HEK293T (cell line): ENCODE results near the gene UBE2L3.
"Not testable (repeated sequence)": the region's sequence is repeated elsewhere in the genome, so short reads cannot be mapped to it uniquely, and the experiment has no call there.

ENCODE experiments used
- CTCF ChIA-PET: fragments of 350-600 bp; formaldehyde crosslinking; extraction: SDS; loops from one replicate; lab custom pipeline; 2021; ENCODE audit warnings: antibody characterized with exemption, inconsistent platforms; lab: Yijun Ruan, JAX
- POLR2A ChIA-PET: fragments of 350-600 bp; formaldehyde crosslinking; extraction: SDS; loops from one replicate; lab custom pipeline; 2020; ENCODE audit warnings: antibody characterized with exemption, inconsistent platforms; lab: Yijun Ruan, JAX
- DNase-seq: peaks from one replicate; pipeline ENCODE4 v3.0.0; 2012; ENCODE audit warnings: mixed read lengths; ENCODE audit errors: extremely low spot score
- ARNT ChIP-seq: fragments of 450-650 bp; IDR thresholded peaks from 2 replicates; pipeline ENCODE4 v1.6.1; 2017; ENCODE audit warnings: mild to moderate bottlenecking
- BHLHE40 ChIP-seq: fragments of 450-650 bp; IDR thresholded peaks from 2 replicates; pipeline ENCODE4 v1.6.1; 2016; ENCODE audit warnings: mild to moderate bottlenecking, moderate library complexity, borderline replicate concordance
- CTBP1 ChIP-seq: fragments of 450-650 bp; IDR thresholded peaks from 2 replicates; pipeline ENCODE4 v1.6.1; 2016; ENCODE audit warnings: borderline replicate concordance
- ELF4 ChIP-seq: fragments of 450-650 bp; IDR thresholded peaks from 2 replicates; pipeline ENCODE4 v1.6.1; 2017; ENCODE audit warnings: antibody characterized with exemption
- FOXA1 ChIP-seq: fragments of 450-650 bp; IDR thresholded peaks from 2 replicates; pipeline ENCODE4 v1.6.1; 2016; ENCODE audit warnings: mild to moderate bottlenecking
- FOXK2 ChIP-seq: fragments of 450-650 bp; IDR thresholded peaks from 2 replicates; pipeline ENCODE4 v1.6.1; 2016; ENCODE audit warnings: mild to moderate bottlenecking
- FOXM1 ChIP-seq: fragments of 450-650 bp; IDR thresholded peaks from 2 replicates; pipeline ENCODE4 v1.6.1; 2017; ENCODE audit warnings: mild to moderate bottlenecking, borderline replicate concordance
- L3MBTL2 ChIP-seq: fragments of 450-650 bp; conservative IDR thresholded peaks from 2 replicates; pipeline ENCODE4 v1.6.1; 2016; ENCODE audit warnings: mild to moderate bottlenecking
- NFRKB ChIP-seq: fragments of 450-650 bp; IDR thresholded peaks from 2 replicates; pipeline ENCODE4 v1.6.1; 2016; ENCODE audit warnings: mild to moderate bottlenecking, moderate library complexity
- SP1 ChIP-seq: fragments of 450-650 bp; IDR thresholded peaks from 2 replicates; pipeline ENCODE4 v1.6.1; 2017
- SUZ12 ChIP-seq: fragments of 450-650 bp; IDR thresholded peaks from 2 replicates; pipeline ENCODE4 v1.6.1; 2016; ENCODE audit warnings: mild to moderate bottlenecking
- TARDBP ChIP-seq: fragments of 450-650 bp; IDR thresholded peaks from 2 replicates; pipeline ENCODE4 v1.6.1; 2016
- ZNF384 ChIP-seq: fragments of 450-650 bp; IDR thresholded peaks from 2 replicates; pipeline ENCODE4 v1.6.1; 2016
- TF ChIP-seq, protein P1 (sequence below): fragments of 450-650 bp; IDR thresholded peaks from 2 replicates; pipeline ENCODE4 v1.6.1; 2016

UBE2L3 gene

DNA sequence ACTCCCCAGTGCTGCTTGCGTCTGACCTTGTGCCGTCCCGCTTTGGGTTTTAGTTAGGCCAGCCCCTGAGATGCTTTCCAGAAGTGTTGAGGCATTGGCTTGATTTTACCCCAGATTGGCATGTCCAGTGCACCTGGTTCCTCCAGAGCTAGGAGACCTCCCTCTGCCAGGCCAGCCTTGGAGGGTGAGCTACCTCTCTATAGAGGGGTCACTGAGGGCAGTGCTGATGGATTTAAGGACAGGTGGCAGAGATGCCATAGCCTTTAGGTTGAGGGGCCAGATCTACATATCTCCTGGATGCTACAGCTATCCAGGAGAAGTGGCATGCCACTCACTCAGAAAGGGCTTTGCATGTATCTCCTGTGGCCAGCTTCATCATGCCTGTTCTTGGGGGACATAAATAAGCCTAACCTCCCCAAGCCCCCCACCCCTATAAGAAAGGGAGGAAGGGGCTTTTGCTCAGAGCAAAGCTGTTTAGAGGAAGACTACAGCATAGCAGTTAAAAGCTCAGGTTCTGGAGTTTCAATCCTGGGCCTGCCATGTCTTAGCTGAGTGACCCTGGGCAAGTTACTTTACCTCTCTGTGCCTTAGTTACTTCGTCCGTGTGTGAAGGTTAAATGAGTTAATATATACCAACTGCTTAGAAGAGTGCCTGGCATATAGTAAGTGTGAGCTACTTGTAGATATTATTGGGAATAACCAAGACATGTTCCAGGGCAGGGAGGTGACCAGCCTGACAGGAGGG is 6.4 kb downstream of the UBE2L3 start:
- TF ChIP-seq FOXM1 (no peak), ZNF384 (no peak), ARNT (no peak), L3MBTL2 (no peak)
- CTCF ChIA-PET, result interaction anchor here (0.5 to 1.3 kb wide), 4 partner anchors 20 to 474 kb away, joined by 3 to 5 read pairs (median 4); partner anchors contain the start of gene SDF2L1
- POLR2A ChIA-PET, result interaction anchor here (0.6 kb wide), 1 partner anchor 84 kb away, joined by 3 read pairs; no protein-coding TSS in a partner anchor

GRCh38 chr22:21579474-21579851 is 11.9 kb downstream of the UBE2L3 start:
- CTCF ChIA-PET, result interaction anchor here (0.6 to 1.1 kb wide), 2 partner anchors 14 to 50 kb away, joined by 3 read pairs; no protein-coding TSS in a partner anchor
- TF ChIP-seq BHLHE40 (no peak), FOXK2 (no peak), ZNF384 (no peak), CTBP1 (no peak), NFRKB (no peak)
- TF ChIP-seq, protein P1, sequence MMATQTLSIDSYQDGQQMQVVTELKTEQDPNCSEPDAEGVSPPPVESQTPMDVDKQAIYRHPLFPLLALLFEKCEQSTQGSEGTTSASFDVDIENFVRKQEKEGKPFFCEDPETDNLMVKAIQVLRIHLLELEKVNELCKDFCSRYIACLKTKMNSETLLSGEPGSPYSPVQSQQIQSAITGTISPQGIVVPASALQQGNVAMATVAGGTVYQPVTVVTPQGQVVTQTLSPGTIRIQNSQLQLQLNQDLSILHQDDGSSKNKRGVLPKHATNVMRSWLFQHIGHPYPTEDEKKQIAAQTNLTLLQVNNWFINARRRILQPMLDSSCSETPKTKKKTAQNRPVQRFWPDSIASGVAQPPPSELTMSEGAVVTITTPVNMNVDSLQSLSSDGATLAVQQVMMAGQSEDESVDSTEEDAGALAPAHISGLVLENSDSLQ, result 0 out of 2 replicates have a peak, but pooled peaks have one; percentile 14
- POLR2A ChIA-PET, result interaction anchor here (1.1 to 1.6 kb wide), 2 partner anchors 11 to 50 kb away, joined by 3 to 4 read pairs; no protein-coding TSS in a partner anchor
- no peak for DNase-seq

More for the DNA sequence above, 6.4 kb downstream of the UBE2L3 start:
- no peak for DNase-seq

DNA sequence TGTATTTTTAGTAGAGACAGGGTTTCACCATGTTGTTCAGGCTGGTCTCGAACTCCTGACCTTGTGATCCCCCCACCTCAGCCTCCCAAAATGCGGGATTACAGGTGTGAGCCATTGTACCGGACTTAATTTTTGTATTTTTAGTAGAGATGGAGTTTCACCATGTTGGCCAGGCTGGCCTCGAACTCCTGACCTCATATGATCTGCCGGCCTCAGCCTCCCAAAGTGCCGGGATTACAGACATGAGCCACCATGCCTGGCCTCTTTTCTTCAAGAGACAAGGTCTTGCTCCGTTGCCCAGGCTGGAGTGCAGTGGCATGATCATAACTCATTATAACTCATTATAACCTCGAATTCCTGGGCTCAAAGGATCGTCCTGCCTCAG is 13.1 kb downstream of the UBE2L3 start:
- POLR2A ChIA-PET, CTCF ChIA-PET, DNase-seq: not testable (repeated sequence)

DNA sequence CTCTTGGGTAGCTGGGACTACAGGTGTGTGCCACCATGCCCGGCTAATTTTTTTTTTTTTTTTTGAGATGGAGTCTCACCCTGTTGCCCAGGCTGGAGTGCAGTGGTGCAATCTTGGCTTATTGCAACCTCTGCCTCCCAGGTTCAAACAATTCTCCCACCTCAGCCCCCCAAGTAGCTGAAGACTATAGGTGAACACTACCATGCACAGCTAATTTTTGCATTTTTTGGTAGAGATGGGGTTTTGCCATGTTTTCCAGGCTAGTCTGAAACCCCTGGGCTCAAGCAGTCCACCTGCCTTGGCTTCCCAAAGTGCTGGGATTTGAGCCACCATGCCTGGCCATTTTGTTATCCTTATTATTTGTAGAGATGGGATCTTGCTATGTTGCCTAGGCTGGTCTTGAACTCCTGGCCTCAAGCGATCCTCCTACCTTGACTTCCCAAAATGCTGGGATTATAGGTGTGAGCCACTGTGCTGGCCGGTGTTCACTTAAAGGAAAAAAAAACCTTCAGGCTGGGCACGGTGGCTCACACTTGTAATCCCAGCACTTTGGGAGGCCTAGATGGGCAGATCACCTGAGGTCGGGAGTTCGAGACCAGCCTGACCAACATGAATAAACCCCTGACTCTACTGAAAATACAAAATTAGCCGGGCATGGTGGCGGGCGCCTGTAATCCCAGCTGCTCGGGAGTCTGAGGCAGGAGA is 13.6 kb downstream of the UBE2L3 start:
- POLR2A ChIA-PET, CTCF ChIA-PET: not testable (repeated sequence)

DNA sequence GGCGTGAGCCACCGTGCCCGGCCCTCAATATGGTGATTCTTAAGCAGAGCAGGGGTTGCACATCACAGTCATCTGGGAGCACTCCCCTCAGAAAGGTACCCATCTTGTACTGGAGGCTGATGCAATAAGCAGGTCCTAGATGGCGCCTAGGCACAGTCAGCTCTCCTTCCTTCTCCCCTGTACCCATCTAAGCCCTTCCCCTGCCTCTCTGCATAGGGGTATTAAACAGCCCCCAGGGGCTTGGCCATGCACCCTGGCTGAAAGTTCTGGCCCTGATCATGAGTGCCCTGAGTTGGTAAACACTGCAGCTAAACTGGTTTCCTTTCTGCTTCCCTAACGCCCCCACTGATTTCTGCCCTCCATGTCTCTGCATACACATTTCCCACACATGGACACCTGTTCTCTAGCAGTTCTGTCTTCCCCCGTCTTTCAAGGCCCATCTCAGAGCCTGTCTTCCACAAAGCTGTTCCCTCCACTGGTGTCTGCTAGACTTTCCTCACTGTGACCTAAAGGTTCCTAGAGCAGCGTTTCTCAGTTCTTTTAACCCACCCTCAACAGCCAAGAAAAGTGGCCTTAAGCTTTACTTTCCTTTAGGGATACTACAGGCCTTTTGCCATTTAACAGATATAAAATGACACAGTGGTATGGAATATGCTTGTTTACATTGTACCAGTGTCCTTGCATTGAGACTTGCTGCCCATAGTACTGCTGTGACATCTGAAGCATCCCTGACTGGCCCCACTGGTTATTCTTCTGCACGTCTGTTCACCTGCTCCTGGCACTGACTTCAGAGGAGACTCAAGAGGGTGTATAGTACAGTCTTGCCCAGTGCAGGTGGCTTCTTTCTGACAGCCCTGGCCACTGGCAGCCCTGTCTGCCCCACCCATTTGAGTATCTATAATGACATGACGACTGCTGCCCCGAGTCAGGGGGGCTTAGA is 15.6 kb downstream of the UBE2L3 start:
- ChIA-PET CTCF (interaction anchor here (0.6 to 1.0 kb wide), 2 partner anchors 46 to 63 kb away, joined by 3 read pairs; no protein-coding TSS in a partner anchor), POLR2A (no interaction called here)
- TF ChIP-seq ARNT (no peak), SUZ12 (no peak), BHLHE40 (no peak), FOXM1 (no peak), L3MBTL2 (no peak), ELF4 (no peak), NFRKB (no peak), SP1 (no peak), FOXA1 (no peak), ZNF384 (no peak)
- TF ChIP-seq, protein P1, result no peak
- no peak for DNase-seq

More for the DNA sequence above, 13.6 kb downstream of the UBE2L3 start:
- DNase-seq, result not testable (repeated sequence)

DNA sequence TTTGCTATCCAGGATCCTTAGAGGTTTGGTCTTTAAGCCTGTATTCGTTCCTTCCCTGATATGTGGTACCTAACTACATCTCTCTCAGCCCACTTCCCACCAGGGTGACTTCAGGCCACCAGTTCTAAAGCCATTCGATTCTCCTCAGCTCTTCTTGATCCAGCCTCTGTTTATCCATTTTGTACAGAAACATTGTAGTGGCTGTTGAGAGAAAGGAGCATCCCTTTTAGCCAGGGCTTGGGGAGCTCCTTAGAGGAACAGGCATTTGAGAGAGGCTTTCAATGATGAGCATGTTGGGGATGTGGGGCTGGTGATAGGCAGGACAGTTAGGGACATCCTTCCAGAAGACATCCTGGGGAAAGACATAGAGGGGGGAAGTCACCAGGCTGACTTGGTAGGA is 17.9 kb downstream of the UBE2L3 start:
- no peak for DNase-seq
- ChIA-PET POLR2A (no interaction called here), CTCF (interaction anchor here (2.1 kb wide), 1 partner anchor 44 kb away, joined by 7 read pairs; the partner anchor contains the start of gene YDJC)
- TF ChIP-seq, protein P1, result no peak
- no peak for TF ChIP-seq NFRKB
- TF ChIP-seq ELF4, result no peak
- TF ChIP-seq FOXA1, result no peak
- TF ChIP-seq TARDBP, result no peak
- TF ChIP-seq ARNT, result no peak
- TF ChIP-seq L3MBTL2, result no peak
- TF ChIP-seq FOXM1, result no peak
